WTC11 (cell line): ENCODE data around the gene SSH3.

ENCODE experiments used
- ATF2 ChIP-seq: sonication (generic); formaldehyde crosslinking; IDR thresholded peaks from 2 replicates; pipeline ENCODE4 v1.8.1; 2022; ENCODE audit warnings: low read depth, missing genetic modification reagents, borderline replicate concordance
- CTCF ChIP-seq: fragments of 200-600 bp; IDR thresholded peaks from 2 replicates; pipeline ENCODE4 v1.8.0; 2022; ENCODE audit warnings: antibody characterized with exemption
- MYBL2 ChIP-seq: sonication (generic); formaldehyde crosslinking; IDR thresholded peaks from 2 replicates; pipeline ENCODE4 v1.8.1; 2023; ENCODE audit warnings: mild to moderate bottlenecking, moderate library complexity, missing genetic modification reagents
- TCF7 ChIP-seq: sonication (generic); formaldehyde crosslinking; IDR thresholded peaks from 2 replicates; pipeline ENCODE4 v1.8.0; 2022; ENCODE audit warnings: mild to moderate bottlenecking, low read depth, missing genetic modification reagents, moderate library complexity

- TF ChIP-seq ATF2, result no peak
- no peak for TF ChIP-seq CTCF
- no peak for TF ChIP-seq TCF7 (CRISPR knock-in tag)
- no peak for TF ChIP-seq MYBL2 (CRISPR knock-in tag)
Observed at GRCh38 chr11:67282155-67282875, 21.0 kb upstream of the SSH3 start.
